Omental fat pad (tissue), 4 donors: Measurements from ENCODE around the gene SH3RF1. TPM values are rescaled to one million over a fixed set of nuclear protein-coding genes. Genes with fewer than 3 reads are reported as not detected.

ENCODE experiments used
- ATAC-seq: fragments of 150-250 bp; one replicate; pipeline ENCODE4 v1.9.1; 2016; ENCODE audit warnings: mild to moderate bottlenecking, moderate library complexity; ENCODE audit not compliant: low FRiP score
- DNase-seq: peaks from one replicate; pipeline ENCODE4 v3.0.0-alpha.2; 2019; ENCODE audit warnings: low spot score
- CTCF ChIP-seq, 3 donors: fragments of 450-650 bp; IDR thresholded peaks; one replicate each; pipeline ENCODE4 v1.5.1; 2016 to 2017; ENCODE audit warnings: antibody characterized with exemption in 3 of 3, mild to moderate bottlenecking in 3 of 3, moderate library complexity in 2 of 3
- total RNA-seq, 4 donors: library from RNA; depleted of rRNA; stranded (reverse); fragments of >200 nt; gene quantifications; one replicate each; pipeline ENCODE4 v1.1.0, GENCODE V29; 2016

SH3RF1 gene
- total RNA-seq, 4 donors from 2014 or later: 15.9 to 28.5 (median 23.5) TPM

GRCh38 chr4:169246279-169246678, 24.5 kb downstream of the SH3RF1 start:
- no peak for DNase-seq
- ATAC-seq: no peak
- no peak for TF ChIP-seq CTCF (IDR thresholded peaks at IDR 0.05)

- no peak for TF ChIP-seq CTCF (IDR thresholded peaks at IDR 0.05)
- ATAC-seq (no peak), DNase-seq (no peak)
Measured at GRCh38 chr4:169245061-169245460, 25.7 kb downstream of the SH3RF1 start.

- TF ChIP-seq CTCF (IDR thresholded peaks at IDR 0.05): no peak
- DNase-seq: no peak
- ATAC-seq: no peak
Measured at GRCh38 chr4:169243825-169244609, 26.7 kb downstream of the SH3RF1 start.

- no peak for TF ChIP-seq CTCF (IDR thresholded peaks at IDR 0.05)
- no peak for DNase-seq
- no peak for ATAC-seq
Measured at GRCh38 chr4:169241464-169241863, 29.3 kb downstream of the SH3RF1 start.

GRCh38 chr4:169239221-169239905, 31.4 kb downstream of the SH3RF1 start:
- ATAC-seq (no peak), DNase-seq (no peak)
- no peak for TF ChIP-seq CTCF (IDR thresholded peaks at IDR 0.05)

- ATAC-seq (peak; percentile 73), DNase-seq (no peak)
Measured at GRCh38 chr4:169238445-169238844, 32.3 kb downstream of the SH3RF1 start.

More at GRCh38 chr4:169238445-169238844, 32.3 kb downstream of the SH3RF1 start:
- no peak for TF ChIP-seq CTCF (IDR thresholded peaks at IDR 0.05)
